Gastrocnemius medialis (tissue), 4 donors: ENCODE measurements around the gene RNF212B.

ENCODE experiments used
- POLR2A ChIP-seq, 2 donors: fragments of 450-650 bp; IDR thresholded peaks; one replicate each; pipeline ENCODE4 v1.6.1; 2017; ENCODE audit warnings: antibody characterized with exemption in 2 of 2, mild to moderate bottlenecking in 2 of 2, moderate library complexity in 2 of 2
- TF ChIP-seq, protein P1 (sequence below), 5 experiments: fragments of 450-650 bp in 3 of 5; fragments of 200-600 bp in 2 of 5; sonication (generic) in 2 of 5; IDR thresholded peaks in 4 of 5; conservative IDR thresholded peaks in 1 of 5; 1 replicate in 4 of 5; 2 replicates in 1 of 5; pipeline ENCODE4 v1.5.1; 2016 to 2019; ENCODE audit warnings: antibody characterized with exemption in 5 of 5, mild to moderate bottlenecking in 3 of 5, moderate library complexity in 3 of 5

- TF ChIP-seq, protein P1, sequence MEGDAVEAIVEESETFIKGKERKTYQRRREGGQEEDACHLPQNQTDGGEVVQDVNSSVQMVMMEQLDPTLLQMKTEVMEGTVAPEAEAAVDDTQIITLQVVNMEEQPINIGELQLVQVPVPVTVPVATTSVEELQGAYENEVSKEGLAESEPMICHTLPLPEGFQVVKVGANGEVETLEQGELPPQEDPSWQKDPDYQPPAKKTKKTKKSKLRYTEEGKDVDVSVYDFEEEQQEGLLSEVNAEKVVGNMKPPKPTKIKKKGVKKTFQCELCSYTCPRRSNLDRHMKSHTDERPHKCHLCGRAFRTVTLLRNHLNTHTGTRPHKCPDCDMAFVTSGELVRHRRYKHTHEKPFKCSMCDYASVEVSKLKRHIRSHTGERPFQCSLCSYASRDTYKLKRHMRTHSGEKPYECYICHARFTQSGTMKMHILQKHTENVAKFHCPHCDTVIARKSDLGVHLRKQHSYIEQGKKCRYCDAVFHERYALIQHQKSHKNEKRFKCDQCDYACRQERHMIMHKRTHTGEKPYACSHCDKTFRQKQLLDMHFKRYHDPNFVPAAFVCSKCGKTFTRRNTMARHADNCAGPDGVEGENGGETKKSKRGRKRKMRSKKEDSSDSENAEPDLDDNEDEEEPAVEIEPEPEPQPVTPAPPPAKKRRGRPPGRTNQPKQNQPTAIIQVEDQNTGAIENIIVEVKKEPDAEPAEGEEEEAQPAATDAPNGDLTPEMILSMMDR (IDR thresholded peaks at IDR 0.05 in 4 of 5, conservative IDR thresholded peaks at IDR 0.05 in 1 of 5): no peak
- no peak for TF ChIP-seq POLR2A (IDR thresholded peaks at IDR 0.05)
These were observed 71.1 kb downstream of the RNF212B start for GRCh38 chr14:23308721-23309445.
